K562 (cell line): ENCODE measurements around the gene RBFOX2. TPM values are rescaled to one million over a fixed set of nuclear protein-coding genes. Genes with fewer than 3 reads are reported as not detected.

Experiments
- ATAC-seq: fragments of 200-7000 bp; cut with Tn5 transposase; 3 replicates; pipeline ENCODE4 v1.9.1; 2020; ENCODE audit warnings: moderate library complexity
- BruUV-seq: library from RNA; stranded (reverse); fragments of 400-500 nt; replicated peaks from 2 replicates; lab custom pipeline; 2021; lab: Mats Ljungman, UMichigan
- CTCF ChIA-PET: fragments of 300-600 bp; formaldehyde crosslinking; extraction: SDS; loops from one replicate; lab custom pipeline; 2021; ENCODE audit warnings: low intra/inter-chr PET ratio; lab: Yijun Ruan, JAX
- POLR2A ChIA-PET: fragments of 300-600, 350-650 bp; sonication (Branson Sonifier 250); formaldehyde crosslinking; extraction: SDS; loops from one replicate; lab custom pipeline; 2021; ENCODE audit warnings: antibody characterized with exemption, inconsistent platforms; lab: Yijun Ruan, JAX
- DNase-seq, 4 experiments: peaks; one replicate each; pipeline versions ENCODE4 v3.0.0 to v3.0.0-alpha.2; 2011 to 2018; ENCODE audit warnings: low spot score in 3 of 4, mixed read lengths in 3 of 4; ENCODE audit errors: extremely low read depth in 1 of 4
- FAIRE-seq: peaks from 2 replicates; lab custom pipeline; 2011; peaks lifted over from hg19 to GRCh38; lab: Jason Lieb, UNC
- H2AFZ ChIP-seq: 2 replicates; pipeline ENCODE4 v1.6.0; 2011; ENCODE audit warnings: low read depth, low read length, control low read depth, inconsistent platforms
- H3K27ac ChIP-seq: fragments of 200-600 bp; 3 replicates; pipeline ENCODE4 v1.8.0; 2011; ENCODE audit warnings: low read depth, mild to moderate bottlenecking, control low read depth, inconsistent platforms, low read length, moderate library complexity, mixed read lengths; ENCODE audit errors: extremely low read depth
- H3K27me3 ChIP-seq, 2 experiments: fragments of 300-600 bp in 1 of 2; 2 replicates in 1 of 2; 3 replicates in 1 of 2; pipeline versions ENCODE4 v1.6.0 to v1.8.0; 2011; ENCODE audit warnings: inconsistent platforms in 2 of 2, low read length in 2 of 2, mild to moderate bottlenecking in 1 of 2, mixed read lengths in 1 of 2, moderate library complexity in 1 of 2; ENCODE audit not compliant: control insufficient read depth in 2 of 2, insufficient read depth in 2 of 2
- H3K36me3 ChIP-seq: fragments of 300-600 bp; 3 replicates; pipeline ENCODE4 v1.8.0; 2011; ENCODE audit warnings: mild to moderate bottlenecking, low read length, inconsistent platforms; ENCODE audit not compliant: control insufficient read depth, insufficient read depth
- H3K4me1 ChIP-seq, 2 experiments: fragments of 200-600 bp in 1 of 2; replicated peaks in 1 of 2; 2 replicates in 1 of 2; 3 replicates in 1 of 2; pipeline versions ENCODE4 v1.5.1 to v1.8.0; 2011; ENCODE audit warnings: inconsistent platforms in 2 of 2, low read length in 2 of 2, mild to moderate bottlenecking in 1 of 2, mixed read lengths in 1 of 2, moderate library complexity in 1 of 2; ENCODE audit not compliant: control insufficient read depth in 2 of 2, insufficient read depth in 2 of 2
- H3K4me2 ChIP-seq: 2 replicates; pipeline ENCODE4 v1.6.1; 2011; ENCODE audit warnings: low read length, control low read depth, inconsistent platforms, mixed read lengths; ENCODE audit not compliant: insufficient read depth
- H3K4me3 ChIP-seq: fragments of 200-600 bp; sonication (generic), shearing (Covaris generic); 2 replicates; pipeline ENCODE4 v1.5.1; 2016; ENCODE audit warnings: control low read depth, inconsistent platforms
- H3K79me2 ChIP-seq: fragments of 200-600 bp; 3 replicates; pipeline ENCODE4 v1.8.0; 2011; ENCODE audit warnings: low read length, inconsistent platforms; ENCODE audit not compliant: control insufficient read depth, insufficient read depth
- H3K9ac ChIP-seq, 2 experiments: 2 replicates each; pipeline versions ENCODE4 v1.6.0 to v1.6.1; 2011; ENCODE audit warnings: low read depth in 2 of 2, low read length in 2 of 2, control low read depth in 1 of 2, inconsistent platforms in 1 of 2, mild to moderate bottlenecking in 1 of 2, mixed read lengths in 1 of 2; ENCODE audit not compliant: insufficient read depth in 1 of 2
- H3K9me1 ChIP-seq: one replicate; pipeline ENCODE4 v1.6.0; 2011; ENCODE audit warnings: inconsistent platforms, mild to moderate bottlenecking, low read length, moderate library complexity; ENCODE audit not compliant: control insufficient read depth, insufficient read depth
- H3K9me3 ChIP-seq: replicated peaks from 2 replicates; pipeline ENCODE4 v1.5.1; 2011; ENCODE audit warnings: low read depth, low read length, inconsistent platforms; ENCODE audit not compliant: control insufficient read depth, insufficient read depth
- H4K20me1 ChIP-seq: replicated peaks from 2 replicates; pipeline ENCODE4 v1.6.1; 2011; ENCODE audit warnings: low read length, inconsistent platforms, mixed read lengths; ENCODE audit not compliant: control insufficient read depth, insufficient read depth
- ARID3B ChIP-seq: fragments of 250-450 bp; sonication (Bioruptor Pico); IDR thresholded peaks from 2 replicates; pipeline ENCODE4 v1.4.0; 2020; ENCODE audit warnings: borderline replicate concordance
- CHD2 ChIP-seq: IDR thresholded peaks from 2 replicates; pipeline ENCODE4 v1.6.1; 2011; ENCODE audit warnings: low read depth, low read length
- E2F1 ChIP-seq: sonication (generic); formaldehyde crosslinking; IDR thresholded peaks from 2 replicates; pipeline ENCODE4 v1.8.1; 2023; ENCODE audit warnings: mild to moderate bottlenecking, missing genetic modification reagents, moderate library complexity
- FOXA1 ChIP-seq: fragments of 450-650 bp; IDR thresholded peaks from 2 replicates; pipeline ENCODE4 v1.6.1; 2016; ENCODE audit warnings: mild to moderate bottlenecking, borderline replicate concordance
- NEUROD1 ChIP-seq: fragments of 150-350 bp; IDR thresholded peaks from 2 replicates; pipeline ENCODE4 v1.6.1; 2014; ENCODE audit warnings: borderline replicate concordance, low read length, low read depth; ENCODE audit not compliant: partially characterized antibody
- SOX6 ChIP-seq: fragments of 450-650 bp; IDR thresholded peaks from 2 replicates; pipeline ENCODE4 v1.6.1; 2014; ENCODE audit warnings: mild to moderate bottlenecking
- ZNF274 ChIP-seq: IDR thresholded peaks from 2 replicates; pipeline ENCODE4 v1.6.1; 2011; ENCODE audit warnings: low read depth, mild to moderate bottlenecking, low read length, moderate library complexity, borderline replicate concordance
- ZNF511 ChIP-seq: sonication (generic); formaldehyde crosslinking; IDR thresholded peaks from 2 replicates; pipeline ENCODE4 v1.8.0; 2022; ENCODE audit warnings: mild to moderate bottlenecking, missing genetic modification reagents
- WGBS: fragments of 100-300 bp; shearing (Covaris generic); methylation state at CpG from one replicate; pipeline ENCODE4 v1.1.6; 2016; ENCODE audit warnings: low coverage, mixed read lengths; ENCODE audit not compliant: insufficient coverage; ENCODE audit errors: missing lambda C conversion rate; 5-methylcytosine and 5-hydroxymethylcytosine counted together
- in situ Hi-C: fragments of 300-500 bp; cut with MboI; formaldehyde crosslinking; loops from 4 replicates; pipeline ENCODE4 v1.15.0; 2018; ENCODE audit warnings: inconsistent platforms, mixed read lengths
- intact Hi-C: fragments of 100-400 bp; cut with micrococcal nuclease; formaldehyde crosslinking; loops from 2 replicates; pipeline ENCODE4 v1.14.2; 2022
- polyA plus RNA-seq, 8 experiments: library from polyadenylated mRNA; depleted of rRNA in 4 of 8; stranded (reverse) in 5 of 8; unstranded in 3 of 8; fragments of >200 nt; fragmentation: Nextera tagmentation in 2 of 8; fragmentation: Illumina TruSeq in 1 of 8; extraction: Ambion mirVana in 2 of 8; extraction: Trizol in 1 of 8; gene quantifications; 2 replicates each; pipeline versions ENCODE4 v1.2.1 to v1.2.3, GENCODE V29; 2011 to 2014; ENCODE audit warnings: inconsistent platforms in 1 of 8, missing spikeins in 1 of 8
- total RNA-seq, 7 experiments: library from RNA; depleted of rRNA in 6 of 7; stranded (reverse); fragments of >200 nt in 6 of 7; fragmentation: Illumina TruSeq in 2 of 7; extraction: Trizol in 2 of 7; gene quantifications; 2 replicates each; pipeline versions ENCODE4 v1.2.1 to v1.2.3, GENCODE V29; 2011 to 2021; ENCODE audit warnings: low replicate concordance in 1 of 7

Gene RBFOX2
- total and polyA plus RNA-seq, 9 of the 15 experiments (the other 6 are each of a cell fraction or from before 2014, with no cell fraction given) = 5.8 to 24.8 (median 14.2) TPM

GRCh38 chr22:35921777-35922176 lies 106.8 kb downstream of the RBFOX2 start (continued):
- no peak for TF ChIP-seq E2F1 (CRISPR knock-in tag)
- no peak for TF ChIP-seq CHD2
- TF ChIP-seq, all 486 proteins: peak for 17

GRCh38 chr22:35921044-35921443 lies 107.6 kb downstream of the RBFOX2 start:
- no peak for DNase-seq
- in situ Hi-C loops = loop anchor here (10.0 kb wide), 1 partner anchor 296 kb away; no protein-coding TSS in a partner anchor
- Histone ChIP-seq H3K4me1 (no peaks in the 10 kb centered on the region; a peak in 2 of 5 replicates), H3K9ac (no peak overlapping the region), H4K20me1 (no peaks in the 10 kb centered on the region), H3K4me3 (no peak overlapping the region), H3K9me3 (no peaks in the 10 kb centered on the region), H3K4me2 (no peak overlapping the region), H2AFZ (no peak overlapping the region), H3K27ac (no peak overlapping the region), H3K36me3 (no peaks in the 10 kb centered on the region), H3K9me1 (no peaks in the 10 kb centered on the region), H3K27me3 (no peaks in the 10 kb centered on the region), H3K79me2 (peaks cover 6% of the 10 kb centered on the region; the same call in 1 of the 3 replicates)
- ChIA-PET CTCF (interaction anchor here (0.9 kb wide), 1 partner anchor 160 kb away, joined by 3 read pairs; no protein-coding TSS in a partner anchor), POLR2A (interaction anchor here (1.4 kb wide), 1 partner anchor 9 kb away, joined by 3 read pairs; no protein-coding TSS in a partner anchor)
- 76% methylated on average over 2 of the region's 2 CpGs for WGBS
- no TSS peak for BruUV-seq
- intact Hi-C loops = loop anchor here (1.0 to 5.0 kb wide), 2 partner anchors 237 to 289 kb away; no protein-coding TSS in a partner anchor
- no peak for ATAC-seq
- no peak for FAIRE-seq
- TF ChIP-seq ZNF511 (no peak), ZNF274 (no peak), FOXA1 (no peak), ARID3B (no peak), SOX6 (no peak), NEUROD1 (no peak)
